GM21528 (cell line): ENCODE measurements around the gene TRMT112.

Source experiments
- ATAC-seq: cut with Tn5 transposase; IDR thresholded peaks from one replicate; pipeline ENCODE4 v1.9.1; 2021; ENCODE audit warnings: mild to moderate bottlenecking, moderate library complexity; ENCODE audit not compliant: unreplicated experiment, low FRiP score

Gene TRMT112

DNA sequence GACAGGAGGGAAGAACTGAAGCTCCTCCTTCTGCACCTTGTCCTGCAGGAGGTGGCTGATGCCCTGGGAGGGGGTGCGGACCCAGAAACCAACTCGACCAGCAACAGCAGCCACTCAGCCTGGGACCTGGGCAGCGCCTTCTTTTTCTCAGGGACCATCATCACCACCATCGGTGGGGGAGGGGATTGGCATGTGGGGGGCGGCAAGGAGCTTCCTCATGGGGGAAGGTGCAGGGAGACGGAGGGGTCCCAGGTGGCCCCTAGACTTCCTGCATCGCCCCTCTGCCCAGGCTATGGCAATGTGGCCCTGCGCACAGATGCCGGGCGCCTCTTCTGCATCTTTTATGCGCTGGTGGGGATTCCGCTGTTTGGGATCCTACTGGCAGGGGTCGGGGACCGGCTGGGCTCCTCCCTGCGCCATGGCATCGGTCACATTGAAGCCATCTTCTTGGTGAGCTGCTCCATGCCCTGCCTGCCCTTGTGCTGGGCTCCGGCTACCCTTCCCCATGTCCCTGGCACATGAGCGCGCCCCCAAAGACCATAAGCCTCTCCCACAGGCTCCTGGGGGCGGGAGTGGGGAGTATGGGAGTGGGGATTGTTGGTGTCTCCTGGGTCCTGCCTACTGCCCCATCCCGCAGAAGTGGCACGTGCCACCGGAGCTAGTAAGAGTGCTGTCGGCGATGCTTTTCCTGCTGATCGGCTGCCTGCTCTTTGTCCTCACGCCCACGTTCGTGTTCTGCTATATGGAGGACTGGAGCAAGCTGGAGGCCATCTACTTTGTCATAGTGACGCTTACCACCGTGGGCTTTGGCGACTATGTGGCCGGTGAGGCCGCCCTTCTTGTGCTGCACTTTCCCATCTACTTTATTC is 20.3 kb downstream of the TRMT112 start:
- ATAC-seq = no peak

- no peak for ATAC-seq
Observed at GRCh38 chr11:64296236-64296635, 21.1 kb downstream of the TRMT112 start.

DNA sequence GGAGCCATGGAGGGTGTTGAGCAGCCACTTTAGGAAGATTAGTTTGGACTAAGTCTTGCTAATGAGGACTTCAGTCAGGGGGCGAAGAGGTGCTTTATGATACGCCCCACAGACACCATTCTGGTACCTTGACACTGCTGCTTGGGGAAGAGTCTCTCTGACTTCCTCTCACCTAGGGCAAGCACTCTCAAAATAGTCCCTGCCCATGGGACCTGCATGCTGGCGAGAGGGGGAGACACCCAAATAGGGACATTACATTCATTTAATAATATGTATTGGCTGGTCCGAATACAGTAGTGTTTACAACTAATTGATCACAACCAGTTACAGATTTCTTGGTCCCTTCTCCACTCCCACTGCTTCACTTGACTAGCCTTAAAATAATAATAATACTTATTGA is 21.6 kb downstream of the TRMT112 start:
- ATAC-seq = no peak

- no peak for ATAC-seq
Observed at GRCh38 chr11:64294774-64295173, 22.6 kb downstream of the TRMT112 start.

DNA sequence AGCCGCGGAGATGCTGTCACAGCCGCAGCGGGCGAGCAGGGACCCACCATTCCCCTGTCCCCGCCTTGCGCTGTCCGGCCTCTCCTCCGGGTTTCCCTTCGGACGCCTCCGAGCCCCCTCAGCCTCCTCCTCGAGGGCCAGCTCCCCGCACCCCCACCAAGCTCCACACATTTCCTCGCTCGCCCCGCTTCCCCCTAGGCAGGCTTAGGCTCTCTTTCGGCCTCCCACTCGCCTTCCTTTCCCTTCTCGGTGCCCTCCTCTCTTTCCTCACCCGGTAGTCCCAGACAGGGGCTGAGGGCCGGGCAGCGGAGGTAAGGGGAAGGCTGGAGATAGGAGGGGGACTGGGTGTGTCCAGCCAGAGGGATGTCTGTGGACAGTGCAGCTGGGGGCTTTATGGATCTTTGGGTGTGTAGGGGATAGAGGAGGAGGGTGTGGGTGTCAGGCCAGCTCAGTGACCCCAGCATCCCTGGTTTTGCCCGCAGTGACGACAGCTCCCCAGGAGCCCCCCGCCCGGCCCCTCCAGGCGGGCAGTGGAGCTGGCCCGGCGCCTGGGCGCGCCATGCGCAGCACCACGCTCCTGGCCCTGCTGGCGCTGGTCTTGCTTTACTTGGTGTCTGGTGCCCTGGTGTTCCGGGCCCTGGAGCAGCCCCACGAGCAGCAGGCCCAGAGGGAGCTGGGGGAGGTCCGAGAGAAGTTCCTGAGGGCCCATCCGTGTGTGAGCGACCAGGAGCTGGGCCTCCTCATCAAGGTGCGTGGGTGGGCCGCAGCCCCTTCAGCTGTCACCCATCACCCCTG is 24.7 kb downstream of the TRMT112 start:
- ATAC-seq = no peak

GRCh38 chr11:64291752-64292459 is 25.5 kb downstream of the TRMT112 start:
- ATAC-seq = no peak

DNA sequence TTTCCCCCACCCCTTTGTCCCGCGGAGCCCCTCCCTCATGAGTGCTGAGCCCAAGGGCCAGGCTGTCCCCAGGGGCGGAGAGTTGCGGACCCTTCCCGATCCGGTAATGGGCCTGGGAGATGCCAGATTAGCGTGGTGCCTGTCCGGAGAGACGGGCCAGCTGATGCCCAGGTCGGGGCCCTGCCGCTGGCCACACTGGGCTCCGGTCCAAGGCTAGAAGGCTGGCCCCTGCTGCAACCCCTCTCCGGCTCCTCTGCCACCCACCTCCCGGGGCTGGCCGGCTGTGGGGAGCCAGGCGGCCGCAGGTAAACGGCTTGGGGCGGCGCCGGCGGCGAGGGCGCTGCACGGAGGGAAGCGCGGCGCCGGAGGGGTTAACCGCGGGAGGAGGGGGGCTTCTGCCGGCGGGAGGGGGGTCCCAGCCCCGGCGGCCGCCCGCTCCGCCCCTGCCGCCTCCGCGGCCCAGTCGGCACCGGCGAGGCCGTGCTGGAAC is 26.1 kb downstream of the TRMT112 start, which contains the start of gene KCNK4:
Gene KCNK4, plus strand, starts transcription at position 41 of the 490 bp plus-strand sequence. CDS start 1,717 bp downstream, outside the sequence.
- no peak for ATAC-seq

GRCh38 chr11:64290352-64291261 is 26.8 kb downstream of the TRMT112 start:
- no peak for ATAC-seq

GRCh38 chr11:64289002-64289564 is 28.3 kb downstream of the TRMT112 start:
- no peak for ATAC-seq

DNA sequence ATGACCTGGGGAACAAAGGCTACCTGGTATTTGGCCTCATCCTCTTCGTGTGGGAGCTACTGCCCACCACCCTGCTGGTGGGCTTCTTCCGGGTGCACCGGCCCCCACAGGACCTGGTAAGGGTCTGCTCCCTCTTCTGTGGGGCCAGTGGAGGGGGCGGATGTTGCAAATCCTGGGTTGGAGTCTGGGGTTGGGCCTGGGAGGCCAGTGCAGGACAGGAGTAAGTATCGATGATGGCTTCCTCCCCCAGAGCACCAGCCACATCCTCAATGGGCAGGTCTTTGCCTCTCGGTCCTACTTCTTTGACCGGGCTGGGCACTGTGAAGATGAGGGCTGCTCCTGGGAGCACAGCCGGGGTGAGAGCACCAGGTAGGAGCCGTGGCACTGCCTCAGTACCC is 29.0 kb downstream of the TRMT112 start:
- ATAC-seq = no peak

DNA sequence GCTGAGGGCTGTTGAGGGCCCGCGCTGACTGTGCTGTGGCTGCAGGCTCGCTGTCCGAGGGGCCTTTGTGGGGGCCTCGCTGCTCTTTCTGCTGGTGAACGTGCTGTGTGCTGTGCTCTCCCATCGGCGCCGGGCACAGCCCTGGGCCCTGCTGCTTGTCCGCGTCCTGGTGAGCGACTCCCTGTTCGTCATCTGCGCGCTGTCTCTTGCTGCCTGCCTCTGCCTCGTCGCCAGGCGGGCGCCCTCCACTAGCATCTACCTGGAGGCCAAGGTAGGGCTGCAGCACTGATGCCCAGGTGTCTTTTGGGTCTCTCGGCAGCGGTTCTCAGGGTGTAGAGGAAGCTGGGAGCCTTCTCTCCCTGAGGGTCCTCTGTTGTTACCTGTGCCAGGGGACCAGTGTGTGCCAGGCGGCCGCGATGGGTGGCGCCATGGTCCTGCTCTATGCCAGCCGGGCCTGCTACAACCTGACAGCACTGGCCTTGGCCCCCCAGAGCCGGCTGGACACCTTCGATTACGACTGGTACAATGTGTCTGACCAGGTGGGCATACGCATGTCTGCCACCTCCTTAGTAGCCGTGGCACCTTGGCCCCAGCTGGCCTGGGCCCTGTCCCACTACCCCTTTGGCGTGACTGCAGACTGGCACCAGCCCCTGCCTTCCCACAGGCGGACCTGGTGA is 29.5 kb downstream of the TRMT112 start:
- ATAC-seq = no peak

GRCh38 chr11:64286801-64287159 is 30.6 kb downstream of the TRMT112 start:
- ATAC-seq = no peak

DNA sequence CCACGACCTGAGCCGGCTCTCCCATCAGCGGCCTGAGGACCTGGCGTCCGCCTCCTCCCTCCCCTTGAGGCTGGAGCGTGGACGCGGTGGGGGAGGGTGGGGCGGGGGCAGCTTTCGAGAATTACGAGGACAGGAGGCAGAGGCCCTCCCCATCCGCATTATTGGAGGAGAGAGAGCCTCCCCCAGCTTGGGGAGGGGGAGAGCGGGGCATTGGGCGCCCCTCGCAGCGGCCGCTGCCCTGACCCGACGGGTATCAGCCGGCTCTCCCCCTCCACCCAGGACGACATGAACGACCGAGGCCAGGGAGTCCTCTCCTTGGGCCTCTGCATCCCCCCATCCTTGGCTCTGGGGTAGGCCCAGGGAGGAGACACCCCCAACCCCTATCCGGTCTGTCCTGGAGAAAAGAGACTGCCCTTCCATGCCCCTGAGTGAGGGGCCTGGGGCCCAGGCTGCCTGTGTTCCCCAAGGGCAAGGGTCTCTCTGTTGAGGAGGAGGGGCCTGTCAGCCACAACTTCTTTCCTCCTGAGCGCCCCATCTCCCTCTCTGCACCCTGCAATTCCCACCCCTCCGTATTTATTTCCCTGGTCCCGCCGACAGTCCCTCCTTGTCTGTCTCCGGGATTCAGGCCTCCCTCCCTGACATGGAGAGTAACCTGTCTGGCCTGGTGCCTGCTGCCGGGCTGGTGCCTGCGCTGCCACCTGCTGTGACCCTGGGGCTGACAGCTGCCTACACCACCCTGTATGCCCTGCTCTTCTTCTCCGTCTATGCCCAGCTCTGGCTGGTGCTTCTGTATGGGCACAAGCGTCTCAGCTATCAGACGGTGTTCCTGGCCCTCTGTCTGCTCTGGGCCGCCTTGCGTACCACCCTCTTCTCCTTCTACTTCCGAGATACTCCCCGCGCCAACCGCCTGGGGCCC is 31.2 kb downstream of the TRMT112 start:
- no peak for ATAC-seq

GRCh38 chr11:64284962-64285884 is 32.1 kb downstream of the TRMT112 start, which contains the start of gene GPR137:
Gene GPR137, plus strand, starts transcription at chr11:64285848. Its CDS starts 677 bp downstream, at chr11:64286525.
- peak; percentile 57 for ATAC-seq

DNA sequence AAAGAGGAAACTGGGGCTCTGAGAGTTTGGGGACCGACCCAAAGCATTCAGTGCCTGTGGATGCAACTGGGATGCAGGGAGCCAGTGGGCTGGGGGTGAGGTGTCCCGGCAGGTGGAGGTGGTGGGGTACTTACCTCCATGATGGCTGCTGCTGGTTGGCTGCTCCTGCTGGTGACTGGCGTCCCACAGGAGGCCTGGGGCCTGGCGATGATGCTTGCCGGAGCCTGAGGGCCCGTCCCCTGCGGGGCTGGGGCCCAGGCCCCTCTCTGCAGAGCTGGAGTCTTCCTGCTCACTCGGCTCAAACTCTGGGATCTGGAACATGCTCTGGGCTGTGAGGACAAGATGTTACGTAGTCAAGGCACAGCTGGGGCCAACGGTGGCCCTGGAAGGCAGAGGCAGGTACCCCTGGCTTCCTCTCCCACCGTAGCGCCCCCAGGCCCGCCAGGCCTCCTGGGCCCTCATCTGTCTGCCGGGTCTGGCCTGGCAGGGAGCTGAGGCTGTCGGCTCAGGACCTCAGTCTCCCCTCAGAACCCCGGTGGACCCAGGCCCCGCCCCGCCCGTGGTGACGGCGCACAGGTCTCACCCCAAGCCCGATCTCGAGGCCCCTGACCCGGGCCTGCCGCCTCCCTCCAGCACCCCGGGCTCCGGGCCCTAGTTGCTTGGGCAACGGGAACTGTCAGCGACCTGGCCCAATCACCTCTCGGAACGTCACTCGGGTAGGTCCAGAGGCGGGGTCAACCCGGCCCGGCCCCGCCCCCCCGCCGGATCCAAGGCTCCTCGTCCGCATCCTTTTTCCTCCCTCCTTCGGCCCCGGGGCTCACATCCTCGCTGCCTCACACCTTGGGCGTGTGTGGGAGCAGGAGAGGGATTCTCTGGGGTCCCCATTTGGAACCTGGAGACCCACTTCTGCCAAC is 33.1 kb downstream of the TRMT112 start, which contains the start of gene BAD:
Gene BAD, minus strand, starts transcription at position 618 of the 914 bp plus-strand sequence. Its CDS starts 297 bp downstream, at position 321.
- peak; percentile 59 for ATAC-seq
